Activated naive CD4-positive, alpha-beta T cell treated with anti-CD3 and anti-CD28 coated beads, Interleukin-2, amount 50 U/mL, for 24 hours (primary cell): ENCODE measurements around the gene CSRP3.

Experiments
- H3K27ac Mint-ChIP-seq: one replicate; pipeline ENCODE4 v1.8.0; 2021; ENCODE audit warnings: mild to moderate bottlenecking, mixed read lengths
- H3K27me3 Mint-ChIP-seq: one replicate; pipeline ENCODE4 v1.8.0; 2021; ENCODE audit warnings: mixed read lengths
- H3K36me3 Mint-ChIP-seq: one replicate; pipeline ENCODE4 v1.8.0; 2021; ENCODE audit warnings: mixed read lengths
- H3K4me1 Mint-ChIP-seq: one replicate; pipeline ENCODE4 v1.8.0; 2021; ENCODE audit warnings: mixed read lengths
- H3K4me3 Mint-ChIP-seq: one replicate; pipeline ENCODE4 v1.8.0; 2021; ENCODE audit warnings: mild to moderate bottlenecking, mixed read lengths
- H3K9me3 Mint-ChIP-seq: one replicate; pipeline ENCODE4 v1.8.0; 2021; ENCODE audit warnings: mixed read lengths

Gene CSRP3

GRCh38 chr11:19201737-19202605 is at the start of gene CSRP3:
Gene CSRP3 (minus strand): TSS chr11:19201983. CDS start chr11:19192448, 9,535 bp downstream.
- H3K4me3 Mint-ChIP-seq: no peak within 1 kb of the TSS
- H3K27me3 Mint-ChIP-seq: peaks cover 1% of the 10 kb centered on the region
- no peaks in the 10 kb centered on the region for H3K4me1 Mint-ChIP-seq
- no peaks in the 10 kb centered on the region for H3K9me3 Mint-ChIP-seq
- H3K36me3 Mint-ChIP-seq: no peaks in the 10 kb centered on the region
- no peak within 1 kb of the TSS for H3K27ac Mint-ChIP-seq

DNA sequence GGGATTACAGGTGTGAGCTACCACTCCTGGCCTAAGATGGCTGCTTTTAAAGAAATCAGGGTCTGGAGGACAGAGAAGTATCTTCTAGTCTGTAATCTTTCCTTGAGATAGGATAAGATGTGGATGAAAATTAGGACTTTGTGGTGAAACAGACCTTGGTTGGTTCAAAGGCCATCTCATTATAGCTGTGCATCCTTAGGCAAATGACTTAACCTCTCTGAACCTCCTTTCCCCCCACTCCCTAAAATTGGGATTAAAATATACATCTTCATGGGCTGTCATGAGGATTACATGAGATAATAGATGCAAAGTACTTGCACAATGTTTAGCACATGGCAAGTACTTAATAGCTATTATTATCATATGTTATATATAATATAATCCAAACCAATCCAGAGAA is 49.8 kb upstream of the CSRP3 start:
- Mint-ChIP-seq H3K36me3 (no peaks in the 10 kb centered on the region), H3K4me1 (no peaks in the 10 kb centered on the region), H3K27ac (no peak overlapping the region), H3K27me3 (peaks cover 24% of the 10 kb centered on the region), H3K9me3 (peaks cover 17% of the 10 kb centered on the region), H3K4me3 (no peak overlapping the region)

DNA sequence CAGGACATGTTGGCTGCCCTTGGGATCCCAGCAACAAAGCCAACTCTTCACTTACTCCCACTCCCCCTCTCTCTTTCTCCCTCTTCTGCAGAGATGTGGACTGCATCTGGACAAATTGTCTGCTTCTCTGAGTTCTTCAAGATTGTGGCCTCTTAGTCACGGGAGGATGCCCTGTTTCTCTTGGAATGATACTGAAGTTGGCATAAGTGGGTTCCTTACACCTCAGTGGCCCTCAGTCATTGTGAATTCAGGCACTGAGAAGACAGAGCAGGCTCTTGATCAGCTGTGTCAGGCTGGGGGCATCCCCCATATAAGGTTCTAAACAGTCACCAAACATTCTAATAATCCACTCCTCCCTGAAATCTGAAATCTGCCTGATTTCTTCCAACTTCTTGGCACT is 45.0 kb upstream of the CSRP3 start:
- H3K4me3 Mint-ChIP-seq: no peak overlapping the region
- peaks cover 9% of the 10 kb centered on the region for H3K4me1 Mint-ChIP-seq
- H3K27ac Mint-ChIP-seq: no peak overlapping the region
- peaks cover 47% of the 10 kb centered on the region for H3K27me3 Mint-ChIP-seq
- H3K9me3 Mint-ChIP-seq: peaks cover 17% of the 10 kb centered on the region
- no peaks in the 10 kb centered on the region for H3K36me3 Mint-ChIP-seq

DNA sequence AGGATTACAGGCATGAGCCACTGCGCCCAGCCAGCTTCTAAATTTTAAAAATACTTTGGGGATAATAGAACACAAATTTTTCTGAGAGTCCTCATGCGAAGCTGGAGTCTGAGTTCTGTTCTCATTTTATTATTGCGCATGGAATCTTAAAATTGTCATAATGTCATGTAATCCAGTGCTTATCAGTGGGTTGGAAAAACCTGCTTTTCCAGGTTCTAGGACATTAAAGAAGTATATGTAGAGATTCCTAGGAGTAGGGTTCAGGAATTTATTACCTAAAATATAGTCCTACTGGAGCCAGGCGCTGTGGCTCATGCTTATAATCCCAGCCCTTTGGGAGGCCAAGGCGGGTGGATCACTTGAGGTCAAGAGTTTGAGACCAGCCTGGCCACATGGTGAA is 43.6 kb upstream of the CSRP3 start:
- Mint-ChIP-seq H3K36me3 (no peaks in the 10 kb centered on the region), H3K27ac (no peak overlapping the region), H3K4me3 (no peak overlapping the region), H3K27me3 (peaks cover 47% of the 10 kb centered on the region), H3K4me1 (peaks cover 13% of the 10 kb centered on the region), H3K9me3 (peaks cover 17% of the 10 kb centered on the region)

GRCh38 chr11:19244621-19245020 is 42.8 kb upstream of the CSRP3 start:
- Mint-ChIP-seq H3K27ac (no peak overlapping the region), H3K36me3 (no peaks in the 10 kb centered on the region), H3K27me3 (peaks cover 42% of the 10 kb centered on the region), H3K4me3 (no peak overlapping the region), H3K9me3 (peaks cover 9% of the 10 kb centered on the region), H3K4me1 (peaks cover 18% of the 10 kb centered on the region)

DNA sequence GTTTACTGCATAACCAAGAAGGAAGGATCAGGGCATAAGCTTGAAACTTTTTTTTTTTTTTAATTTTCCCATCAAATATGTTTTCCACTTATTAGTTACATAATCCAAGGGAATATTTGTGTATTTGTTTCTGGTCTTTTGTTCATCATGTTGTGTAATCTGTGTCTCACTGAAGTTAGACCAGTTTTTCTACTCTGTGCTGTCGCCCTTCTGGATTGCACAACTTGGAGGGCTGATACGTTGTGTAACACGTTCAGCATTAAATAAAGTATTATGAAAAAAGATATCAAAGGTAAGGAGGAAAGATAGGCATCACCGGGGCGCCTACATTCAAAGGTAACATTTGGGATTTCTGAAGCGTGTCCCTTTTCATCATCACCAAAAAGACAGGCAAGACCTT is 42.3 kb upstream of the CSRP3 start:
- peaks cover 9% of the 10 kb centered on the region for H3K9me3 Mint-ChIP-seq
- H3K36me3 Mint-ChIP-seq: no peaks in the 10 kb centered on the region
- peaks cover 41% of the 10 kb centered on the region for H3K27me3 Mint-ChIP-seq
- H3K4me1 Mint-ChIP-seq: peaks cover 18% of the 10 kb centered on the region
- H3K27ac Mint-ChIP-seq: no peak overlapping the region
- no peak overlapping the region for H3K4me3 Mint-ChIP-seq

GRCh38 chr11:19243613-19244012 is 41.8 kb upstream of the CSRP3 start:
- peaks cover 18% of the 10 kb centered on the region for H3K4me1 Mint-ChIP-seq
- no peaks in the 10 kb centered on the region for H3K36me3 Mint-ChIP-seq
- no peak overlapping the region for H3K27ac Mint-ChIP-seq
- peaks cover 41% of the 10 kb centered on the region for H3K27me3 Mint-ChIP-seq
- H3K9me3 Mint-ChIP-seq: peaks cover 9% of the 10 kb centered on the region
- peak overlapping the region; percentile 5 for H3K4me3 Mint-ChIP-seq

- H3K36me3 Mint-ChIP-seq: no peaks in the 10 kb centered on the region
- peaks cover 18% of the 10 kb centered on the region for H3K4me1 Mint-ChIP-seq
- peaks cover 39% of the 10 kb centered on the region for H3K27me3 Mint-ChIP-seq
- no peak overlapping the region for H3K4me3 Mint-ChIP-seq
- no peak overlapping the region for H3K27ac Mint-ChIP-seq
- peaks cover 4% of the 10 kb centered on the region for H3K9me3 Mint-ChIP-seq
Measured at GRCh38 chr11:19243143-19243542, 41.4 kb upstream of the CSRP3 start.

GRCh38 chr11:19242179-19242932 is 40.6 kb upstream of the CSRP3 start:
- H3K9me3 Mint-ChIP-seq: no peaks in the 10 kb centered on the region
- H3K4me3 Mint-ChIP-seq: peak overlapping the region; percentile 84
- peaks cover 34% of the 10 kb centered on the region for H3K27me3 Mint-ChIP-seq
- peaks cover 18% of the 10 kb centered on the region for H3K4me1 Mint-ChIP-seq
- no peak overlapping the region for H3K27ac Mint-ChIP-seq
- no peaks in the 10 kb centered on the region for H3K36me3 Mint-ChIP-seq

DNA sequence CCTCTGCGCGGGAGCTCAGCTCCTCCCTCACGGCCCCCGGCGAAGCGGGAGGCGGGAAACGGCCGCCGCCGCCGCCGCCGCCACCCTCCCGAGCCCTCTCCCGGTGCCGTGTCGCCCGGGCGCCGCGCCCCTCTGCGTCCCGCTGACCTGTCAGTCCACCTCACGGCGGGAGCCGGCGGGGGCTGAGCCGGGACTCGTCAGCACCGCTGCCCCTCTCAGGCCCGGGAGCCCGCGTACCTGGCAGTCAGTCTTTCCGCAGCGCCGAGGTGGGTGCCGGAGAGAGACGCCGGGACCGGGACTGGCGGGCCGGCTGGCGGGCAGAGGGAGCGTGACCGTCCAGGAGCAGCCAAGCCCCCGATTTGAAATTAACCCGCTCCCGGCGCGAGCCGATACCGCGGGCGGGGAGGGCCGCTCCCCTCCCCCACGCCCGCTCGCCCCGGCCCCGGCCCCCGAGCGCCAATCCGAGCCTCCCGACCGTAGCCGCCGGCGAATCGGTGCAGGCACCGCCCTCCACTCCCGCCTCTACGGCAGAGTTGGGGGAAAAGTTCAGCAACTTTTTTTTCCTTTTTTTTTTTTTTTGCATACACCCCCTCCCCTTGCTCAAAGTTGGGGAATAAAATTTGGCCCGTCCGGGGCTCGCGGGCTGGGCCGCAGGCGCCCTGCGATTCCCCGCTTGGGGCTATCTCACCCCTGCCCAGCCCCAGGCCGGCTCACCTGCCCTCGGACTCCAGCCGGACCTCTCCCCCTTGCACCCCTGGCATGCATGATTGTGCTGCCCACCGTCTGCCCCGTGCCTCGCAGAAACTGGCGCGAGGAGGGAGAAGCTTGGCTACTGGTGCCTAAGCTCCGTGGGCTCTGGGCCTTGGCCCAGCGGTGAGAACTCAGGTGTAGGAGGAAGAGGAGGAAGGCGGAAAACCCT is 39.7 kb upstream of the CSRP3 start:
- H3K36me3 Mint-ChIP-seq: no peaks in the 10 kb centered on the region
- H3K4me3 Mint-ChIP-seq: peak overlapping the region; percentile 89
- H3K9me3 Mint-ChIP-seq: no peaks in the 10 kb centered on the region
- H3K27me3 Mint-ChIP-seq: peaks cover 27% of the 10 kb centered on the region
- peaks cover 18% of the 10 kb centered on the region for H3K4me1 Mint-ChIP-seq
- no peak overlapping the region for H3K27ac Mint-ChIP-seq

DNA sequence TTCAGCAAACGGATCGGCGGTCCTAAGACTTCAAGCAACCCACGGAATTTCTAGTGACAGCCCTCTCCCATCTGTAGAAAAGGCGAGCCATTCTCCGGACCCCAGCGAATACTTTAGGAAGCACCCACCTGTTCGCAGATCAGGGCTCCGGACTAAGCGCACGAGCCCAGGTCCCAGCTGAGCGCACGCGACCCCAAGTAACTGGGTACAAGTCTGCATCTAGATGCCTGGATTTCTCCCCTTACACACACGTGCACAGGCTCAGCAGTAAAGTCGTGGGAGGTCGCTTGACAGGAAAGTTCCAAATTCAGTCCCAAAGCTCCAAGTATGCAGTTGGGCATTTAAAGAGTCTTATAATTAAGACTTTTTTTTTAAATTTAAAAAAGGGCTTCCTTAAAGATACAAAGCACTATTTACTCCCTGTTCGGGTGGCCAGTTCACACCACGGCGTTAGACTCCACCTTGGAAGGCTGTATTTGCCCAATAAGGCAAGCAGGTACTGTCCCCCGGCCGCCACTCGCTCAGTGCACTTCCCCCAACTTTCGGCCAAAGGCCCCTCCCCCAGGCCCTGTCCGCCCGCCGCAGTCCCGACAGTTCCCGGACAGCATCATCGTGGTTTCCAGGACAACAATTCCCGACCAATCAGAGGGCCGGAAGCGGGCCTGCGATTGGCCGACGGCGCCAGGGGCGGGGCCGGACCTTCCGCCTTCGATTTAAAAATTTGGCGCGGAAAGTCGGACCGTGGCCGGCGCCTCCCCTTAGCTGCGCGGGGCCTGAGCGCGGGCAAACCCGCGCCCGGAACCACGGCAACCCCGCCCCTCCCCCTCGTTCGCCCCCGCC is 38.9 kb upstream of the CSRP3 start, which contains the start of gene E2F8:
E2F8 (minus strand) TSS at position 526 of the 840 bp plus-strand sequence. CDS start 824 bp downstream, outside the sequence.
- Mint-ChIP-seq H3K27ac (no peak within 1 kb of the TSS), H3K9me3 (no peaks in the 10 kb centered on the region), H3K4me1 (peaks cover 18% of the 10 kb centered on the region), H3K4me3 (peak within 1 kb of the TSS; percentile 89), H3K36me3 (no peaks in the 10 kb centered on the region), H3K27me3 (peaks cover 23% of the 10 kb centered on the region)

GRCh38 chr11:19239039-19239438 is 37.3 kb upstream of the CSRP3 start:
- Mint-ChIP-seq H3K36me3 (no peaks in the 10 kb centered on the region), H3K9me3 (no peaks in the 10 kb centered on the region), H3K27ac (no peak overlapping the region), H3K4me3 (peak overlapping the region; percentile 36), H3K27me3 (peaks cover 18% of the 10 kb centered on the region), H3K4me1 (peaks cover 18% of the 10 kb centered on the region)

DNA sequence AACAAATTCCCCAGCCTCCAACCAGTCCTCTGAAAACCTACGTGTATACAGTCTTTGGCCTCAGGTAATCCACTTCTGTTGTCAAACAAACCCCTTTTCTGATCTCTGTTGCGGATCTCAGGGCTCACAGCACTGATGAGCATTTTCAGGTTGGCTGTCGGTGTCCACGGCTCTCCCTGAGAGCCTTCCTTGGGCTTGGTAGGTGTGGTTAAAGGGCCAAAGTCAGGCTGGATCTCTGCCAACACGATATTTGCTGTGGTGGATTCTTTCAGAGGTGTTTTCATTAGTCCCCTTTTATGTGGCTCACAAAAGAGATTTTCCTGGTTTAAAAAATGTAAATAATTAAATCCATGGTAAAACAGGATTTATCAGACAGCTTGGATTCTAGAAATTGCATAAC is 36.0 kb upstream of the CSRP3 start:
- H3K4me3 Mint-ChIP-seq: no peak overlapping the region
- H3K9me3 Mint-ChIP-seq: no peaks in the 10 kb centered on the region
- H3K27me3 Mint-ChIP-seq: peaks cover 10% of the 10 kb centered on the region
- peaks cover 18% of the 10 kb centered on the region for H3K4me1 Mint-ChIP-seq
- H3K27ac Mint-ChIP-seq: no peak overlapping the region
- no peaks in the 10 kb centered on the region for H3K36me3 Mint-ChIP-seq

GRCh38 chr11:19237381-19237780 is 35.6 kb upstream of the CSRP3 start:
- Mint-ChIP-seq H3K4me3 (no peak overlapping the region), H3K36me3 (no peaks in the 10 kb centered on the region), H3K27ac (no peak overlapping the region), H3K9me3 (no peaks in the 10 kb centered on the region), H3K4me1 (peaks cover 14% of the 10 kb centered on the region), H3K27me3 (peaks cover 7% of the 10 kb centered on the region)
